SH-SY5Y (cell line): ENCODE results near the gene FHDC1.

Source experiments
- GATA2 ChIP-seq: IDR thresholded peaks from 2 replicates; pipeline ENCODE4 v1.6.1; 2011; ENCODE audit warnings: mild to moderate bottlenecking, low read depth, low read length
- GATA3 ChIP-seq: IDR thresholded peaks from 2 replicates; pipeline ENCODE4 v1.6.1; 2011; ENCODE audit warnings: low read depth, mild to moderate bottlenecking, low read length, moderate library complexity

GRCh38 chr4:152953514-152953913 is 17.4 kb downstream of the FHDC1 start:
- TF ChIP-seq GATA3 = no peak
- no peak for TF ChIP-seq GATA2
